ENCODE data around the gene ZC3H18.
A peak's percentile ranks its signal among the peaks of the same experiment; 100 is the strongest.

Gene ZC3H18

DNA sequence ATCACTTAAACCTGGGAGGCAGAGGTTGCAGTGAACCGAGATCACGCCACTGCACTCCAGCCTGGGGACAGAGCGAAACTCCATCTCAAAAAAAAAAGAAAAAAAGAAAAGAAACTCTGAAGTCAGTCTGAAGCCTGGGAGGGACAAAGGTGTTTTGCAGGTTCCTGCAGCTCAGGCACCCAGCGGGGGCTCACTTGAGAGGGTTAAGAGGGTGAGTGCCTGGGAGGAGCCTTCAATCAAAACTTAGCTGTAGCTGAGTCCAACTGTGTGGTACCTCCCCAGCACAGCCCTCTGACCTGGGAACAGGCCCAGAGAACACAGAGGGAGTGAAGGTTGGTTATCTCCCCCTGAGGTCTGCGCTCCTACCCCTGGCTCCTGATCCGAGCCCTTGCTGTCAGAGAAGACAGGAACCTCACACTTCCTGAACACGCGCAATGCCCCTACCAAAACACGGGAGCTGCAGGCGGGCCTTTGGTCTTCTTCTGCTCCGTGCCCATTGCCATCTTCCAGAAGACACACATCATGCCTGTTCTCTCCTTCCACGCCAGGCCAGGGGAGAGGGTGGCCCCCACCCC, 20.4 kb upstream of the ZC3H18 start:
- no peak for DNase-seq (ENCODE audit: low read depth in 3 of 3)

DNA sequence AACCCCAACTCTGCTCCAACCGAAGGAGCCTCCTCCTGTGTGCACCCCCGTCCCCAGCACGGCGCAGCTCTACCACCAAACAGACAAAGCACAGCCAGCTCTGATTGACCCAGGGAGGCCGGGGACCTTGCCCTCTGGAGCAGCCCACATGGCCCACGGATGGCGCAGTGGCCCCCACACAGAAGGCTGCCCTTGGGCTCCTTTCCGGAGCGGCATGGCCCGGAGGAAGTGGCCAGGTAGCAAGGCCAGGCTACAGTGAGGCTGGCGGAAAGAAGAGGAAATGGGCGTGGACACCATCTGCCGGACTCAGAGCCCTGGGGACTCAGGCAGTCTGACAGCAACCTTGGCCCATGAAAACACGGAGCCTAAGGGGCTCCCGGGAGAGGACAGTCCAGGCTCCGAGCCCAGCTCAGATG, 19.9 kb upstream of the ZC3H18 start:
- DNase-seq (ENCODE audit: low read depth in 3 of 3), result no peak

- no peak for DNase-seq (ENCODE audit: low read depth in 3 of 3)
Observed at GRCh38 chr16:88552166-88552565, 18.0 kb upstream of the ZC3H18 start.

DNA sequence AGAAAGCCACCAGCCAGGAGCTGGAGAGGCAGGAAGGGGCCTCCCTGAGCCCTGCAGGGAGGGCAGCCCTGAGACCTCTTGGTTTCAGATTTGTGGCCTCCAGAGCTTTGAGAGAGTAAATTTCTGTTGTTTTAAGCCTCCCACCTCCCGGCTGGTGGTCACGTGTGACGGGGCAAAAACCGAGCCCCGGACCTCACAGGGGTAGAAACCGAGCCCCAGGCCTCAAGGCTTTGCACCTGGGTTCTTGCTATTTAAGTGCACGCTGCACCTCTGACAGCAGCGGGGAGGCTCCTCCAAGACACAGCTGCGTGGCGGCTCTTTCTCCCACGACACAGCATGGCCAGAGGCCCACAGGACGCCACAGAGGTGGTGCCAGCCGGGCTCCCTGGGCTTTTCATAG, 17.4 kb upstream of the ZC3H18 start:
- DNase-seq (ENCODE audit: low read depth in 3 of 3), result no peak

GRCh38 chr16:88553739-88554138, 16.5 kb upstream of the ZC3H18 start:
- DNase-seq (ENCODE audit: low read depth in 3 of 3), result no peak

DNA sequence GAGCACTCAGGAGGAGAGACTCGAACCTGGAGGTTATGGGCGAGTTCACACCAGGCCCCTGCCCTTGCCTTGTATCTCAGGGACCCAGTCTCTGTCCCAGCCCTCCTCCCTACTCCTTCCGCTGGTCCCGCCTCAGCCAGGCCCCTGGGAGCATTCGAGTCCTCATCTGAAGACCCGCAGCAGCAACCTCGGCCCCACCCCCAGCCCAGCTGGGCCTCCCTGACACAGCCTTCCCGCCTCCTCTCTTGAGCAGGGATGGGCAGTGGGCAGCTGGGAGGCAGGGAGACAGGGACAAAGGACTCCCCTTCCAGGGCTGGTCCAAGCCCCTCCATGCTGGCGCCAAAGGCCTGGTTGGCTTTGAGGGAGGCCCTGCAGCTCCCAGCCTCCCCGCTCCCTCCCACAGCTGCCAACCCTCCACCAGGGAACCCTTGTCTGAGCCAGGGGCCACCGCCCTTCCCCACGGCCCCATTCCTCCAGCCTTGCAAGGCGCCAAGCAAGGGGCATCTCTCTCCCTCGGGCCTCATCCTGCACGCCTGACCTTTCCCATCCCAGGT, 15.4 kb upstream of the ZC3H18 start:
- DNase-seq (ENCODE audit: low read depth in 3 of 3), result no peak

DNA sequence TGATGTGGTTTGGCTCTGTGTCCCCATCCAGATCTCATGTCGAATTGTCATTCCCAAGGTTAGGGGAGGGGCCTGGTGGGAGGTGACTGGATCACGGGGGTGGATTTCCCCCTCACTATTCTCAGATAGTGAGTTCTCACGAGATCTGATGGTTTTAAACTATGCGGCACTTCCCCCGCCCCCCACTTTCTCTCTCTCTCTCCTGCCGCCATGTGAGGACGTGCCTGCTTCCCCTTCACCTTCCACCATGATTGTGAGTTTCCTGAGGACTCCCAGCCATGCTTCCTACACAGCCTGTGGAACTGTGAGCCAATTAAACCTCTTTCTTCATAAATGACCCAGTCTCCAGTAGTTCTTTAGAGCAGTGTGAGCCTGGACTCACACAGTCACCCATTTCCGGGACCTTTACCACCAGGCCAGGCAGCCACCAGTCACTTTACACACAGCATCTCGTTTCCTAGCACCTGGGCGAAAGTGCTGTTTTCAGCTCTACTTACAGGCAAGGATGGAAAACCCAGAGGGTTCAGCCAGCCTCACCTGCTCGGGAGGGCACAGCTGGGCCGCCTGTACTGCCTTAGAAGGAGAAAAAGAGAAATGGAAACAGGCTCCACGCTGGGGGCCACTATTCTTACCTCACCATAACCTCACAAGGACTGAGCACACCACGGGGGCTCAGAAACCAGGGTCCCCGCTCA, 13.8 kb upstream of the ZC3H18 start:
- no peak for DNase-seq (ENCODE audit: low read depth in 3 of 3)

GRCh38 chr16:88558457-88559442, 11.5 kb upstream of the ZC3H18 start:
- no peak for DNase-seq (ENCODE audit: low read depth in 3 of 3)

DNA sequence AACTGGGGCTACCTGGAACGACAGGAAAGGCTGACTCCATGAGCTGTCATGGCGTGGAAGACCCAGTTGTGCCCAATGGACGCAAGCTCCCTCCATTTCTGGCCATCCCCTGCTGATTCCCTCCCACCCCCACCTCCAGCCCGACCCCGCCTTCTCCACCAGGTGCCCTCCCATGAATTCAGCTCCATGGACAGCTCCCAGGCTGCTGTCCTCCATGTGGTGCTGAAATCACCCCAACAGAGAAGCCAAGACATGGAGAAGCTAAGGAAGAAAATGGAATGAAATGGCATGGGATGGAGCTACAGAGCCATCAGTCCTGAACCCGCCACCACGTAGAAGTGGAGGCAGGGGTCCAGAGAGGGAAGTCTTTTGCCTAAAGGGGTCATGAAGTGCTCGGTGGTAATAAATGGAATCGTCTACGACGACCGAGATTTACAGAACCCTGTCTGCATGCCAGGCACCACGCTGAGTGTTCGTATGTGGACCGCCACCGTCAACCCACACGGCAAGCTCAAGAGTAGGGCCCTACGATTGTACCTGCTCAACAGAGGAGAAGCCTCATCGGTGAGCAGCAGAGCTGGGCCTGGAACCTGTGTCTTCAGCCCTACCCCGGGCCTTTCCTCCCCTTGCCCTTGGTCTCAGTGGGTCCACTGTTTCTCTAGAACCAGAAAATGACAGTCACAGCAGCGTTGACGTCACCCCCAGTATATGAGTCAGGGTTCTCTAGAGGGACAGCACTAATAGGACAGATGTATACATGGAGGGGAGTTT, 9.3 kb upstream of the ZC3H18 start:
- no peak for DNase-seq (ENCODE audit: low read depth in 3 of 3)

DNA sequence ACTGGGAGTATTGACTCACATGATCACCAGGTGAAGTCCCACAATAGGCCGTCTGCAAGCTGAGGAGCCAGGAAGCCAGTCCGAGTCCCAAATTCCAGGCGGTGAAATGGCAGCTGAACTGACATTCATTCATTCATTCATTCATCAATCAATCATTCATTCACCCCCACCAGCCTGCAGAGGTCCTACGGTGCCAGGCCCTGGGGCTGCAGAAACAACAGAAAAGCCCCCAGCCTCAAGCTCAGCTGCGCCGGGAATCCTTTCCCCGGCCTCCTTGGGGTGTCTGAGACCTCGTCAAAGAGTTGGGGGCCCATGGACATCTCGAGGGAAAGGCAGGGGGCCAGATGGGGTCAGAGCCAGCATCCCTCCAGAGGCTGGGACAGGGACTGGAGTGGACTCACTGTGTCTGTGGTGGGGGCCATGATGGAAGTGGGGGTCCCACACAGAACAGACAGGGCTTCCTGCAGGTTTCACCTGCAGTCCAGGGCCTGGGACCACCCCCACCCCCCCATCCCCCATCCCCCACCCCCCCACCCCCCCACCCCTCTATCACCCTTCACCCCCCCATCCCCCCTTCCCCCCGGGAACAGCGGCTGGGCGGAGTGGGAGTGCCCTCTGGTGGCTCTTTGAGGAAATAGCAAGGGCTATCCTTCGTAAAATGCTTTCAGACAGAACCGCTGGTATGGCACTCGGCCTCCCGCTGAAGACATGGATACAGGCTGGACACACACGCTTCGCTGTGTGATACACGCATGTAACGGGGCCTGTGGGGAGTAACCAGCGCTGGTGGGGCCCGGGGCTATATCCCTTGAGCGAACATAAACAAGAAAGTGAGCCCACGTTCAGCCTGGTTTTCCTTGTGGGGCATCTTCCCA, 8.5 kb upstream of the ZC3H18 start:
- peak; percentile 22 to 31 (median 28) for DNase-seq (ENCODE audit: low read depth in 3 of 3)

DNA sequence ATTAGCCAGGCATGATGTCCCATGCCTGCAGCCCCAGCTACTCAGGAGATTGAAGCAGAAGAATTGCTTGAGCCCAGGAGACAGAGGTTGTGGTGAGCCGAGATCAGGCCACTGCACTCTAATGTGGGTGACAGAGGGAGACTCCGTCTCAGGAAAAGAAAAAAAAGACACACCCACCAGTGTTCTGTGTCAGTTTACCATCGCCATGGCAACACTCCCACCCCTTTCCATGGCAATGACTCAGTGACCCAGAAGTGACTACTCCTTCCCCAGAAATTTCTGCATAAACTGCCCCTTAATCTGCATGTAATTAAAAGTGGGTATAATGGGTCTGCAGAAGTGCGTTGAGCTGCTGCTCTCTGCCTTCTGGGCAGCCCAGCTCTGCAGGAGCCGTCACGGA, 4.0 kb upstream of the ZC3H18 start:
- peak; percentile 23 for DNase-seq (ENCODE audit: low read depth in 3 of 3)

- DNase-seq (ENCODE audit: low read depth in 3 of 3), result no peak
Observed at GRCh38 chr16:88568710-88569613, 1.2 kb upstream of the ZC3H18 start.

GRCh38 chr16:88569614-88569984, 604 bp upstream of the ZC3H18 start:
- no peak for DNase-seq (ENCODE audit: low read depth in 3 of 3)

DNA sequence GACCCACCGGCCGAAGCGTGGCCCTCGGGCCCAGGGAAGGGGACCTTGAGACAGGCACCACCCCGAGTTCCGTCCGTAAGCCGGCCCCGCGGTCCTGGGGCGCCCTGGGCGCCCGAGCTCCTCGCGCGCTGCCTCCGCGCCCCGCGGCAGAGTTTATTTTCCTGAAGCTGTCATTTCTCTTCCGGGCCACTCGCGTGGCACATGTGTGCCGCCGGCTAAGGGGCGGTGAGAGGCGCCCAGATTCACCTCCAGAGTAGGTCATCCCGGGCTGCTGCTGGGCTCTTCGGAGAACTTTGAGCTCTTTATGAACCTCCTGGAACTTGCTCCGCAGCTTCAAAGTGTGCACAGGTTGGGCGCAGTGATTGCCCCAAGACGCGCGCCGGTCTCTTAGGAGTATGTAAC, 489 bp downstream of the ZC3H18 start:
- peak; percentile 27 to 39 (median 31) for DNase-seq (ENCODE audit: low read depth in 3 of 3)

GRCh38 chr16:88575251-88575650, 5.0 kb downstream of the ZC3H18 start:
- no peak for DNase-seq (ENCODE audit: low read depth in 3 of 3)

GRCh38 chr16:88576307-88576706, 6.1 kb downstream of the ZC3H18 start:
- no peak for DNase-seq (ENCODE audit: low read depth in 3 of 3)

DNA sequence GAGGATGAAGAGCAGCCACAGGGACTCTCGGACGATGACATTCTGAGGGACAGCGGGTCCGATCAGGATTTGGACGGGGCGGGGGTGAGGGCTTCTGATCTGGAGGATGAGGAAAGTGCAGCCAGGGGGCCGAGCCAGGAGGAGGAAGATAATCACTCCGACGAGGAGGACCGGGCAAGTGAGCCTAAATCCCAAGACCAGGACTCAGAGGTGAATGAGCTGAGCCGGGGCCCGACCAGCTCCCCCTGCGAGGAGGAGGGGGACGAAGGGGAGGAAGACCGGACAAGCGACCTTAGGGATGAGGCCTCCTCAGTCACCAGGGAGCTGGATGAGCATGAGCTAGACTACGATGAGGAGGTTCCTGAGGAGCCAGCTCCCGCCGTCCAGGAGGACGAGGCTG, 7.0 kb downstream of the ZC3H18 start:
- DNase-seq (ENCODE audit: low read depth in 3 of 3), result no peak

DNA sequence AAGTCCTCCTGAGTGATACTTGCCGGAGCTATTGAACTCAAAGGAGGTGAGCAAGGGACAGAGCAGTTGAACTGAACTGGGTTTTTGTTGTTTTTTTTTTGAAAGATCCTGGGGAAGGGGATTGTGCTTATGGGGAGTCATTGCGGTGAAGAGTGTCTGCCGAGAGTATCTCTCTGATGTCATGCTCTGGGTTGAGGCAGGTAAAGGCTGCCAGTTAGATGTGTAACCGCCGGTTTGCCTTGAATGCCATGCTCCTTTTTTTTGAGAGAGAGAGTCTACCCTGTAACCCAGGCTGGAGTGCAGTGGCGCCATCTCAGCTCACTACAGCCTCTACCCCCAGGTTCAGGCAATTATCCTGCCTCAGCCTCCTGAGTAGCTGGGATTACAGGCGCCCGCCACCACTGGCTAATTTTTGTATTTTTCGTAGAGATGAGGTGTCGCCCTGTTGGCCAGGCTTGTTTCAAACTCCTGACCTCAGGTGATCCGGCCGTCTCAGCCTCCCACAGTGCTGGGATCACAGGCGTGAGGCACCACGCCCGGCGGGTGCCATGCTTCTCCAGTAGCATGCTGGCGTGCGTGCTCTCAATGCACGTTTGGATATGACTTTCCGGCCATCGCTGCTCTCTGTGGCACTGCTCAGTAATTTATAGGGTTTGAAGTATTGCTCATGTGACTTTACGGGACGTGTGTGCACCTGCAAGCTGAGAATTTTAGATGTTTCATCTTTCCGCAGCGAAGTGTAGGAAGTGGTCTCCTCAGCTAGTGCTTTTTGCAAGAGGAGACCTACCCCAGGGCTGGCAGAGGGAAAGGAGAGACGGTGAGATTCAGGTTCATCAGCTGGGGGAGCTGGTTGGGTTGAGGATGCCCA, 8.5 kb downstream of the ZC3H18 start:
- no peak for DNase-seq (ENCODE audit: low read depth in 3 of 3)

GRCh38 chr16:88580371-88580770, 10.2 kb downstream of the ZC3H18 start:
- DNase-seq (ENCODE audit: low read depth in 3 of 3), result no peak
